Measurements from ENCODE around the gene ZIC5.

GRCh38 chr13:99995104-99995588 is 23.6 kb upstream of the ZIC5 start:
- TF ChIP-seq BHLHE40 (IDR thresholded peaks at IDR 0.05; ENCODE audit: low read depth, low read length) (no peak), MAFK (IDR thresholded peaks at IDR 0.05; ENCODE audit: low read depth, low read length) (no peak), CTCF (conservative IDR thresholded peaks at IDR 0.05; ENCODE audit: low read depth, low read length) (no peak), MAZ (IDR thresholded peaks at IDR 0.05; ENCODE audit: borderline replicate concordance, low read depth, low read length) (no peak)
- TF ChIP-seq, protein P1, sequence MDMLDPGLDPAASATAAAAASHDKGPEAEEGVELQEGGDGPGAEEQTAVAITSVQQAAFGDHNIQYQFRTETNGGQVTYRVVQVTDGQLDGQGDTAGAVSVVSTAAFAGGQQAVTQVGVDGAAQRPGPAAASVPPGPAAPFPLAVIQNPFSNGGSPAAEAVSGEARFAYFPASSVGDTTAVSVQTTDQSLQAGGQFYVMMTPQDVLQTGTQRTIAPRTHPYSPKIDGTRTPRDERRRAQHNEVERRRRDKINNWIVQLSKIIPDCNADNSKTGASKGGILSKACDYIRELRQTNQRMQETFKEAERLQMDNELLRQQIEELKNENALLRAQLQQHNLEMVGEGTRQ (IDR thresholded peaks at IDR 0.05; ENCODE audit: low read depth, low read length), result no peak
